ENCODE results near the gene PCDHGA11.

DNA sequence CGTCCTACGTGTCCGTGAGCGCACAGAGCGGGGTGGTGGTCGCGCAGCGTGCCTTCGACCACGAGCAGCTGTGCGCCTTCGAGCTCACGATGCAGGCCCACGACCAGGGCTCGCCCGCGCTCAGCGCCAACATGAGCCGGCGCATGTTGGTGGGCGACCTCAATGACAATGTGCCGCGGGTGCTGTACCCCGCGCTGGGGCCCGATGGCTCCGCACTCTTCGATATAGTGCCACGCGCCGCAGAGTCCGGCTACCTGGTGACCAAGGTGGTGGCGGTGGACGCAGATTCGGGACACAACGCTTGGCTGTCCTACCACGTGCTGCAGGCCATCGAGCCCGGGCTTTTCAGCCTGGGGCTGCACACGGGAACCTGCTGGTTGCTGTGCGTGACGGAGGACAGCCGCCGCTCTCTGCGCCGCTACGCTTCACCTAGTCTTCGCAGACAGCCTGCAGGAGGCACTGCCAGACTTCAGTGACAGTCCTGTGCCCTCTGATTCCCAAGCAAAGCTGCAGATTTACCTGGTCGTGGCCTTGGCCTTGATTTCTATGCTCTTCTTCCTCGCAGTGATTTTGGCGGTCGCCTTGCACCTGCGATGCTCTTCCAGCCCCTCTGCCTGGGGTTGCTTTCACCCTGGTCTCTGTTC is 7.1 kb downstream of the PCDHGA11 start:
- TF ChIP-seq, protein P1, sequence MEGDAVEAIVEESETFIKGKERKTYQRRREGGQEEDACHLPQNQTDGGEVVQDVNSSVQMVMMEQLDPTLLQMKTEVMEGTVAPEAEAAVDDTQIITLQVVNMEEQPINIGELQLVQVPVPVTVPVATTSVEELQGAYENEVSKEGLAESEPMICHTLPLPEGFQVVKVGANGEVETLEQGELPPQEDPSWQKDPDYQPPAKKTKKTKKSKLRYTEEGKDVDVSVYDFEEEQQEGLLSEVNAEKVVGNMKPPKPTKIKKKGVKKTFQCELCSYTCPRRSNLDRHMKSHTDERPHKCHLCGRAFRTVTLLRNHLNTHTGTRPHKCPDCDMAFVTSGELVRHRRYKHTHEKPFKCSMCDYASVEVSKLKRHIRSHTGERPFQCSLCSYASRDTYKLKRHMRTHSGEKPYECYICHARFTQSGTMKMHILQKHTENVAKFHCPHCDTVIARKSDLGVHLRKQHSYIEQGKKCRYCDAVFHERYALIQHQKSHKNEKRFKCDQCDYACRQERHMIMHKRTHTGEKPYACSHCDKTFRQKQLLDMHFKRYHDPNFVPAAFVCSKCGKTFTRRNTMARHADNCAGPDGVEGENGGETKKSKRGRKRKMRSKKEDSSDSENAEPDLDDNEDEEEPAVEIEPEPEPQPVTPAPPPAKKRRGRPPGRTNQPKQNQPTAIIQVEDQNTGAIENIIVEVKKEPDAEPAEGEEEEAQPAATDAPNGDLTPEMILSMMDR (IDR thresholded peaks at IDR 0.05): no peak
- no peak for TF ChIP-seq POLR2A (IDR thresholded peaks at IDR 0.05; ENCODE audit: low read depth)
